Vagina (tissue), 2 donors: ENCODE measurements around the gene CNOT1. TPM values are rescaled to one million over a fixed set of nuclear protein-coding genes. Genes with fewer than 3 reads are reported as not detected.
"Not testable (repeated sequence)": the region's sequence is repeated elsewhere in the genome, so short reads cannot be mapped to it uniquely, and the experiment has no call there.

Experiments
- DNase-seq, 2 donors: peaks; one replicate each; pipeline ENCODE4 v3.0.0-alpha.2; 2017; ENCODE audit errors: extremely low spot score in 2 of 2
- H3K27ac ChIP-seq: fragments of 200-600 bp; sonication (generic); one replicate; pipeline ENCODE4 v1.5.1; 2019
- H3K27me3 ChIP-seq: fragments of 200-600 bp; sonication (generic); one replicate; pipeline ENCODE4 v1.5.1; 2019
- H3K36me3 ChIP-seq, 2 donors: fragments of 200-600 bp; sonication (generic); one replicate each; pipeline ENCODE4 v1.5.1; 2017 to 2019
- H3K4me1 ChIP-seq: fragments of 200-600 bp; sonication (generic); one replicate; pipeline ENCODE4 v1.5.1; 2019
- H3K4me3 ChIP-seq, 2 donors: fragments of 200-600 bp; sonication (generic); 1 replicate in 1 of 2; 2 replicates in 1 of 2; pipeline ENCODE4 v1.5.1; 2016 to 2019
- H3K9me3 ChIP-seq: fragments of 200-600 bp; sonication (generic); one replicate; pipeline ENCODE4 v1.5.1; 2019
- CTCF ChIP-seq, 3 experiments: fragments of 450-650 bp in 2 of 3; fragments of 200-600 bp in 1 of 3; sonication (generic) in 1 of 3; IDR thresholded peaks; one replicate each; pipeline ENCODE4 v1.5.1; 2017 to 2019; ENCODE audit warnings: antibody characterized with exemption in 3 of 3, mild to moderate bottlenecking in 2 of 3, moderate library complexity in 2 of 3
- POLR2A ChIP-seq, 2 donors: fragments of 450-650 bp; IDR thresholded peaks; one replicate each; pipeline ENCODE4 v1.6.1; 2017; ENCODE audit warnings: antibody characterized with exemption in 2 of 2, mild to moderate bottlenecking in 2 of 2, moderate library complexity in 2 of 2
- POLR2AphosphoS5 ChIP-seq, 2 donors: sonication (generic); formaldehyde crosslinking; IDR thresholded peaks; one replicate each; pipeline ENCODE4 v1.9.0; 2017; ENCODE audit warnings: antibody characterized with exemption in 2 of 2, mild to moderate bottlenecking in 2 of 2, low read depth in 1 of 2; ENCODE audit not compliant: insufficient read depth in 1 of 2
- intact Hi-C: fragments of 100-400 bp; cut with DNase I; formaldehyde crosslinking; loops from one replicate; pipeline ENCODE4 v1.15.1; 2023
- total RNA-seq: library from RNA; depleted of rRNA; stranded (reverse); fragments of >200 nt; gene quantifications from one replicate; pipeline ENCODE4 v1.2.3, GENCODE V29; 2016

CNOT1 gene
- total RNA-seq, 1 donor from 2014 or later = 115 TPM

GRCh38 chr16:58670177-58670576 is 40.6 kb upstream of the CNOT1 start:
- Histone ChIP-seq H3K4me3 (no peak overlapping the region), H3K27me3 (no peaks in the 10 kb centered on the region), H3K9me3 (no peaks in the 10 kb centered on the region), H3K36me3 (no peaks in the 10 kb centered on the region), H3K27ac (no peak overlapping the region), H3K4me1 (no peaks in the 10 kb centered on the region)
- TF ChIP-seq CTCF (IDR thresholded peaks at IDR 0.05) (no peak), POLR2AphosphoS5 (IDR thresholded peaks at IDR 0.05; ENCODE audit: insufficient read depth in 1 of 2, low read depth in 1 of 2) (no peak), POLR2A (IDR thresholded peaks at IDR 0.05) (no peak)
- DNase-seq = no peak
- intact Hi-C loops = loop anchor here (2.0 kb wide), 1 partner anchor 45 kb away; no protein-coding TSS in a partner anchor

GRCh38 chr16:58665200-58665599 is 35.6 kb upstream of the CNOT1 start:
- Histone ChIP-seq H3K9me3 (no peaks in the 10 kb centered on the region), H3K36me3 (no peaks in the 10 kb centered on the region), H3K4me1 (no peaks in the 10 kb centered on the region), H3K27me3 (no peaks in the 10 kb centered on the region), H3K4me3 (no peak overlapping the region), H3K27ac (no peak overlapping the region)
- intact Hi-C loops = no loop called here
- no peak for DNase-seq
- TF ChIP-seq CTCF (IDR thresholded peaks at IDR 0.05) (no peak), POLR2A (IDR thresholded peaks at IDR 0.05) (no peak), POLR2AphosphoS5 (IDR thresholded peaks at IDR 0.05; ENCODE audit: insufficient read depth in 1 of 2, low read depth in 1 of 2) (no peak)

- DNase-seq = no peak
- Histone ChIP-seq H3K4me3 (no peak overlapping the region), H3K27ac (no peak overlapping the region), H3K27me3 (no peaks in the 10 kb centered on the region), H3K4me1 (no peaks in the 10 kb centered on the region), H3K36me3 (no peaks in the 10 kb centered on the region), H3K9me3 (no peaks in the 10 kb centered on the region)
- intact Hi-C loops = no loop called here
- TF ChIP-seq POLR2A (IDR thresholded peaks at IDR 0.05) (no peak), POLR2AphosphoS5 (IDR thresholded peaks at IDR 0.05; ENCODE audit: insufficient read depth in 1 of 2, low read depth in 1 of 2) (peak in 1 of 2 donors; percentile 40)
These were observed 31.7 kb upstream of the CNOT1 start for GRCh38 chr16:58661199-58661830.

GRCh38 chr16:58659911-58660310 is 30.3 kb upstream of the CNOT1 start:
- H3K36me3 ChIP-seq, H3K27me3 ChIP-seq, H3K4me3 ChIP-seq, H3K9me3 ChIP-seq, H3K4me1 ChIP-seq, DNase-seq, H3K27ac ChIP-seq, intact Hi-C loops: not testable (repeated sequence)

GRCh38 chr16:58658796-58659211 is 29.2 kb upstream of the CNOT1 start:
- H3K27ac ChIP-seq = no peak overlapping the region
- TF ChIP-seq POLR2AphosphoS5 (IDR thresholded peaks at IDR 0.05; ENCODE audit: insufficient read depth in 1 of 2, low read depth in 1 of 2) = no peak
- no peak for TF ChIP-seq CTCF (IDR thresholded peaks at IDR 0.05)
- no peak for TF ChIP-seq POLR2A (IDR thresholded peaks at IDR 0.05)
- no peaks in the 10 kb centered on the region for H3K4me1 ChIP-seq
- H3K4me3 ChIP-seq = no peak overlapping the region
- DNase-seq = no peak
- H3K27me3 ChIP-seq = no peaks in the 10 kb centered on the region
- no peaks in the 10 kb centered on the region for H3K9me3 ChIP-seq
- H3K36me3 ChIP-seq = no peaks in the 10 kb centered on the region
- intact Hi-C loops = no loop called here

- no peak for TF ChIP-seq POLR2AphosphoS5 (IDR thresholded peaks at IDR 0.05; ENCODE audit: insufficient read depth in 1 of 2, low read depth in 1 of 2)
- no peak for TF ChIP-seq CTCF (IDR thresholded peaks at IDR 0.05)
- TF ChIP-seq POLR2A (IDR thresholded peaks at IDR 0.05) = no peak
- DNase-seq = no peak
- Histone ChIP-seq H3K27ac (no peak overlapping the region), H3K36me3 (no peaks in the 10 kb centered on the region), H3K9me3 (no peaks in the 10 kb centered on the region), H3K27me3 (no peaks in the 10 kb centered on the region), H3K4me1 (no peaks in the 10 kb centered on the region), H3K4me3 (no peak overlapping the region)
- intact Hi-C loops = no loop called here
These were observed 27.3 kb upstream of the CNOT1 start for GRCh38 chr16:58656899-58657298.
